Ovary (tissue), 9 donors: ENCODE results near the gene ATPAF1. TPM values are rescaled to one million over a fixed set of nuclear protein-coding genes. Genes with fewer than 3 reads are reported as not detected.
A peak's percentile ranks its signal among the peaks of the same experiment; 100 is the strongest.

Experiments
- DNase-seq, 5 donors: peaks; one replicate each; pipeline ENCODE4 v3.0.0-alpha.2; 2019 to 2020
- H3K27ac ChIP-seq, 2 donors: fragments of 200-600 bp; one replicate each; pipeline versions ENCODE4 v1.5.1 to v1.8.0; 2019 to 2022
- H3K27me3 ChIP-seq: fragments of 200-600 bp; one replicate; pipeline ENCODE4 v1.8.0; 2022
- H3K36me3 ChIP-seq: fragments of 200-600 bp; sonication (generic); one replicate; pipeline ENCODE4 v1.5.1; 2019
- H3K4me1 ChIP-seq: one replicate; pipeline ENCODE4 v1.8.1; 2013; ENCODE audit warnings: mild to moderate bottlenecking, moderate library complexity; ENCODE audit not compliant: insufficient read depth
- H3K4me3 ChIP-seq: fragments of 200-600 bp; sonication (generic); one replicate; pipeline ENCODE4 v1.5.1; 2017
- H3K9me3 ChIP-seq, 2 donors: fragments of 200-600 bp in 1 of 2; sonication (generic) in 1 of 2; one replicate each; pipeline versions ENCODE4 v1.5.1 to v1.8.1; 2013 to 2019; ENCODE audit warnings: mild to moderate bottlenecking in 1 of 2, moderate library complexity in 1 of 2
- EP300 ChIP-seq: sonication (generic); formaldehyde crosslinking; IDR thresholded peaks from one replicate; pipeline ENCODE4 v1.6.1; 2017; ENCODE audit warnings: antibody characterized with exemption
- POLR2A ChIP-seq: fragments of 450-650 bp; IDR thresholded peaks from one replicate; pipeline ENCODE4 v1.6.1; 2017; ENCODE audit warnings: antibody characterized with exemption, mild to moderate bottlenecking, moderate library complexity
- WGBS, 3 donors: extraction: QIAGEN DNeasy Blood & Tissue Kit in 1 of 3; methylation state at CpG; one replicate each; pipeline versions ENCODE4 v1.1.5 to v1.1.7; 2013 to 2017; 5-methylcytosine and 5-hydroxymethylcytosine counted together
- intact Hi-C, 4 donors: fragments of 100-400 bp; cut with DNase I; formaldehyde crosslinking; loops; one replicate each; pipeline versions ENCODE4 v1.11.0 to v1.15.1; 2022 to 2023
- polyA plus RNA-seq, 2 donors: library from polyadenylated mRNA; stranded (reverse); fragments of 200-250 nt in 1 of 2; fragments of 350-450 nt in 1 of 2; fragmentation: Illumina TruSeq in 1 of 2; extraction: RNeasy Lipid Tissue Mini Kit (QIAGEN cat#74804) in 1 of 2; gene quantifications; one replicate each; pipeline ENCODE4 v1.2.3, GENCODE V29; 2013 to 2014
- total RNA-seq, 7 donors: library from RNA; depleted of rRNA in 2 of 7; stranded (reverse); fragments of >200 nt in 2 of 7; fragmentation: NEBNext Ultra II Directional in 3 of 7; extraction: Animal tissue kit (Norgen Biotek cat#: 25700) in 3 of 7; gene quantifications; one replicate each; pipeline versions ENCODE4 v1.1.0 to v1.2.4, GENCODE V29; 2016 to 2023
- TF ChIP-seq, protein P1 (sequence below), 3 donors: fragments of 450-650 bp in 2 of 3; fragments of 200-600 bp in 1 of 3; IDR thresholded peaks; one replicate each; pipeline versions ENCODE4 v1.5.1 to v1.8.0; 2016 to 2022; ENCODE audit warnings: antibody characterized with exemption in 3 of 3, mild to moderate bottlenecking in 1 of 3
- donor health status: DM: no; HTN: no; CAD: no; lungs with moderate emphysema.
- donor health status: DM: no; HTN: no; CAD: no.
- donor health status: Bipolar disorder and iron deficiency.
- donor health status: DM: yes; HTN: yes; CAD: no.
- donor health status: DM: no; HTN: no; CAD: no.
- donor health status: DM: yes; HTN: yes; CAD: no.

The ATPAF1 gene
- total and polyA plus RNA-seq, 9 donors, result 21.9 to 88.0 (median 29.3) TPM

DNA sequence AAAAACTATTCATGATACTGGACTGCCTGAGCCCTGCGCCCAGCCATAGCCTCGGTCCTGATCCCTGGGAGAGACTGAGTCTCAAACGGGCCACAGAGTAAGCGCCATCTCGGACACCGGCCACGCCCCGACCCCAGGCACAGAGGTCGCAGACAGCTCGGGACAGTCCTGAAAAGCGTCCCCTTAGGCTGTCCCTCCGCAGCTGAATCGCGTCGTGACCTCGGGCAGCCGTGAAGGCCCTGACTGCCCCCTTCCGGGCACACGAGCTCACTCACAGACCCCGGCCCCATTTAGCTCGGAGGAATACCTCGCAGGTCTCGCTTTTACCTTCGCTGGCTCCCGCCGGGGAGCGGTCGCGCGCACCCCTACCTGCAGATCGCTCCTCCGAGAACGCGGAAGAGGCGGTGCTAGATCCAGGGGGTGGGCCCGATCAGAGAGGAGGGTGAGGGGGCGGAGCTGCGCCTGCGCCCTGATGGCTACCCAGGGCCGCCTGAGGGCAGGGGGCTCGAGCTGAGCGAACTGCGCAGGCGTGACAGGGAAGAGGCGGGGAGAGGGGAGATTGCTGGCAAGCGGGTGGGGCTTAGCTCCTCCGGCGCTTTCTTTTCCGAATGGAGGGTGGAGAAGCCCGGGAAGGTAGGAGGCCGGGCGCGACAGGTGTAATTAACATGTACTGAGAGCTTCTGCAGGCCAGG, 64.2 kb downstream of the ATPAF1 start, which contains the start of gene MKNK1:
TSS of gene MKNK1 (minus strand) at position 411 of the 692 bp plus-strand sequence. CDS start 20,941 bp downstream, outside the sequence.
- intact Hi-C loops, result no loop called here
- 0 to 1% (median 1%) methylated on average over 48 to 53 of the region's 53 CpGs for WGBS, 3 donors
- peaks cover 6% of the 10 kb centered on the region for H3K4me1 ChIP-seq

DNA sequence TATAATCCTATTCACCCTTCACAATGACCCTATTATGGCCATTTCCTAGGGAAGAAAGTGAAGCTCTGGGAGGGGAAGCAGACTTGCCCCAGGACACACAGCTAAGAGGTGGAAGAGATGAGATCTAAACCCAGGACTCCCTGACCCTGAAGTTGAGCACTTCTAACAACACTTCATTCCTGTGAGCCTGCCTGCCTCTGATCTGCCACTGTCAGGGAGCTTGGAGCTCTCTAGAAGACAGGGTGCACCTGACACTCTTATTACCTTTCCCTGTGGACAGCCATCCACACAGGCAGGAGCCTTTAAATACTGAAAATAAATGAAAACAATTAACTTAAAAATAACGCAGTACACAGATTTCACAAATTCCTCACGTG, 64.7 kb downstream of the ATPAF1 start:
- Histone ChIP-seq H3K4me1 (peaks cover 6% of the 10 kb centered on the region), H3K9me3 (no peaks in the 10 kb centered on the region), H3K27ac (peak overlapping the region in 1 of 2 donors; percentile 69), H3K36me3 (no peaks in the 10 kb centered on the region), H3K4me3 (peak overlapping the region; percentile 86), H3K27me3 (no peaks in the 10 kb centered on the region)
- 0 to 3% (median 2%) methylated on average over 2 of the region's 2 CpGs for WGBS, 3 donors
- no peak for DNase-seq
- TF ChIP-seq EP300 (no peak), POLR2A (no peak)
- TF ChIP-seq, protein P1, sequence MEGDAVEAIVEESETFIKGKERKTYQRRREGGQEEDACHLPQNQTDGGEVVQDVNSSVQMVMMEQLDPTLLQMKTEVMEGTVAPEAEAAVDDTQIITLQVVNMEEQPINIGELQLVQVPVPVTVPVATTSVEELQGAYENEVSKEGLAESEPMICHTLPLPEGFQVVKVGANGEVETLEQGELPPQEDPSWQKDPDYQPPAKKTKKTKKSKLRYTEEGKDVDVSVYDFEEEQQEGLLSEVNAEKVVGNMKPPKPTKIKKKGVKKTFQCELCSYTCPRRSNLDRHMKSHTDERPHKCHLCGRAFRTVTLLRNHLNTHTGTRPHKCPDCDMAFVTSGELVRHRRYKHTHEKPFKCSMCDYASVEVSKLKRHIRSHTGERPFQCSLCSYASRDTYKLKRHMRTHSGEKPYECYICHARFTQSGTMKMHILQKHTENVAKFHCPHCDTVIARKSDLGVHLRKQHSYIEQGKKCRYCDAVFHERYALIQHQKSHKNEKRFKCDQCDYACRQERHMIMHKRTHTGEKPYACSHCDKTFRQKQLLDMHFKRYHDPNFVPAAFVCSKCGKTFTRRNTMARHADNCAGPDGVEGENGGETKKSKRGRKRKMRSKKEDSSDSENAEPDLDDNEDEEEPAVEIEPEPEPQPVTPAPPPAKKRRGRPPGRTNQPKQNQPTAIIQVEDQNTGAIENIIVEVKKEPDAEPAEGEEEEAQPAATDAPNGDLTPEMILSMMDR (IDR thresholded peaks at IDR 0.05), result no peak
- intact Hi-C loops, result no loop called here

More for the DNA sequence above, 64.2 kb downstream of the ATPAF1 start, which contains the start of gene MKNK1:
- DNase-seq, result peak; percentile 97 to 99 (median 98)
- H3K36me3 ChIP-seq, result no peaks in the 10 kb centered on the region
- TF ChIP-seq EP300 (no peak), POLR2A (peak; percentile 77)
- TF ChIP-seq, protein P1 (IDR thresholded peaks at IDR 0.05), result no peak
- H3K9me3 ChIP-seq, result no peaks in the 10 kb centered on the region
- no peaks in the 10 kb centered on the region for H3K27me3 ChIP-seq
- peak within 1 kb of the TSS in 1 of 2 donors; percentile 69 for H3K27ac ChIP-seq
- H3K4me3 ChIP-seq, result peak within 1 kb of the TSS; percentile 86

DNA sequence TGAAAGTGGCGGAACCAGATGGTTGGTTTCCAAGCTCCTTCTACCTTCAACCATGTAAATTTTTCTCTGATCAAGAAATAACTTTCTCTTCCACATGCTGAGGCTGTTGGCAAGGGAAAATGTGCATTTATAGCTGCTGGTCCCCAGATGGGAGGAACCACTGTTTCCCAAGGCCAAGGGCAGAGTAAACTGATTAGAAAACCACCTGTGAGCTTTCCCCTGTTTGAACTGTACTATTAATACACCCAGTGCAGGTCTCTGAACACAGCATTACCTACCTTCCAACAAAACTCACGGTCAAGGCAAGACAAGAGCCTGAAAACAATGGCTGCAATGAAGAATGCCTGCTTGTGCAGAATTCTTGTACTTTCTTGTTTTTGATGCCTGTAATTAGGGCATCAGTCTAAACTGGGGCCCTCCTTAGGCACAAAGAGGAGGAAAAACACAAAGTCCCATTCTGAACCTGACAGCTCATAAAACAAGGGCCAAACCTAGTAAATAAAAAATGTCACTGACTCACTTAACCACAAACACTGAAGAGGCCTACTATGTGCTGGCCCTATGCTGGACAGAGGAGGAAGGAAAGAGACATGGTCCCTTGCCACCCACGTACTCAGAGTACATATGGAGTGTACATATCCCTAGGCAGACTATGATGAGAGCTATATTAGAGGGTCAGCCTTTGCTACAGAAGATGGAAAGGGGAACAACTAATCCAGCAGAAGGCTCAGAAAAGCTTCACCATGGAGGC, 66.7 kb downstream of the ATPAF1 start:
- Histone ChIP-seq H3K27ac (no peak overlapping the region), H3K9me3 (no peaks in the 10 kb centered on the region), H3K36me3 (no peaks in the 10 kb centered on the region), H3K27me3 (no peaks in the 10 kb centered on the region), H3K4me3 (no peak overlapping the region), H3K4me1 (peaks cover 6% of the 10 kb centered on the region)
- no peak for DNase-seq
- TF ChIP-seq EP300, result no peak
- TF ChIP-seq, protein P1 (IDR thresholded peaks at IDR 0.05), result no peak
- TF ChIP-seq POLR2A, result no peak
- intact Hi-C loops, result no loop called here
- 84 to 88% (median 85%) methylated on average over 3 of the region's 3 CpGs for WGBS, 3 donors

DNA sequence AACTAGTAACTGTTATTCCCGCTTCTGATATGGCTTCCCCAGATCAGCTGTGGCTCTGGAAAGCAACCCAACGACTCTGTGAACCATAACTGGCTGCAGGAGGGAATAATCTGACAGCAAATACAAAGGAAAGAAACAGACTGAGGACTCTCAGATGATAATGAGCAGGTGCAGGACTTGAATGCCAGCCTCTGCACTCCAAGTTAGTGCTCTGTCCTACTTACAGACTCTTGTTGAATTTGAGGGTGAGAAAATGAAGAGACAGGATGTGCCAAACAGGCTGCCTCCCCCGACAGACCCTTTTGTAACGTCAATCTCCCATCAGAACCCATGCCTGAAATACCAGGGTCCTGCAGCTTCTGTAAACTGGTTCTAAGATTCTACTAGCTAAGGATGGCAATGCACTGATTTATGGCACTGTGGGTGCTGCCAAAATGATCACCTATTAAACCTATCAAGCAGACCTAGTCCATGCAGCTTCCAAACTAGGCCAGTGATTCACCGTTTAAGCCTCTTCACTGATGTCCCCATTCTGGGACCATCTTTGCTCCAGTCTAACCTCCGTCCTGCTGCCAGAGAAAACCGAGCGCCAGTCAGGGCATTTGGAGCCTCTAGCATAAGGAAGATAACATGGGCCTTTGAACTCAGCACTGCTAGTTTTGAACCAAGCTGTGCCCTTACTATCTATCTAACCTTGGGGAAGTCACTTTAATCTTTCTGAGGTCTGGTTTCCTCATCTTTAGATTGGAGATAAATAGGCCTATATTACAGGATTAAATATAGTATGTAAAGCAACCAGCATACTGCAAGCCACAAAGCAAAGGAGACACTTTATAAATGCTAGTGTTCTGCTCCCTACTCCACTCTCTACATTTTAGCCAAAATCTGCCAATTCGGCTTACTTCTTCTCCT, 68.8 kb downstream of the ATPAF1 start:
- Histone ChIP-seq H3K4me3 (no peak overlapping the region), H3K36me3 (no peaks in the 10 kb centered on the region), H3K4me1 (peaks cover 6% of the 10 kb centered on the region), H3K9me3 (no peaks in the 10 kb centered on the region), H3K27ac (no peak overlapping the region), H3K27me3 (no peaks in the 10 kb centered on the region)
- DNase-seq, result no peak
- intact Hi-C loops, result no loop called here
- TF ChIP-seq, protein P1 (IDR thresholded peaks at IDR 0.05), result no peak
- TF ChIP-seq POLR2A (no peak), EP300 (no peak)
- WGBS, 3 donors, result 76 to 80% (median 79%) methylated on average over 9 of the region's 9 CpGs
